IMR-90 (cell line): ENCODE results near the gene STX18. TPM values are rescaled to one million over a fixed set of nuclear protein-coding genes. Genes with fewer than 3 reads are reported as not detected.
A peak's percentile ranks its signal among the peaks of the same experiment; 100 is the strongest.

ENCODE experiments used
- ATAC-seq: fragments of 200-7000 bp; cut with Tn5 transposase; 2 replicates; pipeline ENCODE4 v1.9.1; 2020; ENCODE audit warnings: low read depth, mild to moderate bottlenecking, moderate library complexity
- BruUV-seq: library from RNA; stranded (reverse); fragments of 400-500 nt; replicated peaks from 2 replicates; lab custom pipeline; 2021; lab: Mats Ljungman, UMichigan
- CTCF ChIA-PET: fragments of 300-600 bp; formaldehyde crosslinking; extraction: SDS; loops from one replicate; lab custom pipeline; 2021; ENCODE audit warnings: antibody characterized with exemption; lab: Yijun Ruan, JAX
- POLR2A ChIA-PET: fragments of 300-600 bp; sonication (Branson Sonifier 250); formaldehyde crosslinking; loops from one replicate; lab custom pipeline; 2022; ENCODE audit warnings: antibody characterized with exemption; ENCODE audit not compliant: unreplicated experiment; lab: Charles Lee
- DNase-seq: peaks from one replicate; pipeline ENCODE4 v3.0.0; 2013
- H2AFZ ChIP-seq: replicated peaks from 2 replicates; pipeline ENCODE3; 2013; ENCODE audit warnings: low read length, mild to moderate bottlenecking; ENCODE audit not compliant: poor library complexity
- H2AK5ac ChIP-seq: 2 replicates; pipeline ENCODE4 v1.6.1; 2013; ENCODE audit warnings: low read depth, low read length, inconsistent platforms
- H2AK9ac ChIP-seq: replicated peaks from 2 replicates; pipeline ENCODE3; 2013; ENCODE audit warnings: mild to moderate bottlenecking, low read depth, low read length, moderate library complexity; ENCODE audit not compliant: poor library complexity
- H2BK120ac ChIP-seq: 2 replicates; pipeline ENCODE4 v1.6.1; 2013; ENCODE audit warnings: low read depth, low read length, inconsistent platforms
- H2BK15ac ChIP-seq: 3 replicates; pipeline ENCODE4 v1.6.1; 2013; ENCODE audit warnings: low read depth, low read length, inconsistent platforms
- H2BK20ac ChIP-seq: 2 replicates; pipeline ENCODE4 v1.6.1; 2013; ENCODE audit warnings: low read depth, mild to moderate bottlenecking, inconsistent platforms, low read length, moderate library complexity
- H2BK5ac ChIP-seq: 2 replicates; pipeline ENCODE4 v1.6.1; 2013; ENCODE audit warnings: mild to moderate bottlenecking, low read depth, low read length, inconsistent platforms; ENCODE audit not compliant: poor library complexity, severe bottlenecking
- H3K14ac ChIP-seq: replicated peaks from 2 replicates; pipeline ENCODE4 v1.6.1; 2013; ENCODE audit warnings: low read depth, low read length, inconsistent platforms
- H3K18ac ChIP-seq: 2 replicates; pipeline ENCODE4 v1.6.1; 2013; ENCODE audit warnings: low read depth, low read length, control low read depth
- H3K23ac ChIP-seq: 2 replicates; pipeline ENCODE4 v1.6.1; 2013; ENCODE audit warnings: low read depth, low read length, inconsistent platforms
- H3K27ac ChIP-seq: 2 replicates; pipeline ENCODE4 v1.5.1; 2013; ENCODE audit warnings: mild to moderate bottlenecking, control low read depth, low read length; ENCODE audit not compliant: insufficient read depth
- H3K27me3 ChIP-seq: 2 replicates; pipeline ENCODE4 v1.6.1; 2013; ENCODE audit warnings: low read length; ENCODE audit not compliant: control insufficient read depth, insufficient read depth
- H3K36me3 ChIP-seq: 2 replicates; pipeline ENCODE4 v1.6.1; 2013; ENCODE audit warnings: low read length, mixed read lengths; ENCODE audit not compliant: control insufficient read depth, insufficient read depth
- H3K4ac ChIP-seq: 2 replicates; pipeline ENCODE4 v1.6.1; 2013; ENCODE audit warnings: low read depth, low read length, inconsistent platforms
- H3K4me1 ChIP-seq: 2 replicates; pipeline ENCODE4 v1.6.1; 2013; ENCODE audit warnings: low read length, mixed read lengths; ENCODE audit not compliant: control insufficient read depth, insufficient read depth
- H3K4me2 ChIP-seq: 2 replicates; pipeline ENCODE4 v1.6.1; 2013; ENCODE audit warnings: low read depth, mild to moderate bottlenecking, control low read depth, low read length, moderate library complexity
- H3K4me3 ChIP-seq: 2 replicates; pipeline ENCODE4 v1.5.1; 2013; ENCODE audit warnings: low read depth, mild to moderate bottlenecking, control low read depth, low read length, moderate library complexity; ENCODE audit not compliant: insufficient read depth
- H3K56ac ChIP-seq: 2 replicates; pipeline ENCODE4 v1.6.1; 2013; ENCODE audit warnings: low read length, inconsistent platforms; ENCODE audit not compliant: insufficient read depth; ENCODE audit errors: extremely low read depth
- H3K79me1 ChIP-seq, 2 experiments: 2 replicates each; pipeline ENCODE4 v1.6.1; 2013; ENCODE audit warnings: low read length in 2 of 2, inconsistent platforms in 1 of 2, low read depth in 1 of 2
- H3K9ac ChIP-seq: 2 replicates; pipeline ENCODE4 v1.6.1; 2013; ENCODE audit warnings: low read depth, low read length, control low read depth
- H3K9me1 ChIP-seq: 2 replicates; pipeline ENCODE4 v1.6.1; 2013; ENCODE audit warnings: low read length, inconsistent platforms; ENCODE audit not compliant: insufficient read depth
- H3K9me3 ChIP-seq: 2 replicates; pipeline ENCODE4 v1.6.1; 2013; ENCODE audit warnings: low read length; ENCODE audit not compliant: control insufficient read depth, insufficient read depth
- H4K20me1 ChIP-seq: 2 replicates; pipeline ENCODE4 v1.6.1; 2013; ENCODE audit warnings: low read length, inconsistent platforms; ENCODE audit not compliant: insufficient read depth
- H4K5ac ChIP-seq: 2 replicates; pipeline ENCODE4 v1.6.1; 2013; ENCODE audit warnings: mild to moderate bottlenecking, low read depth, low read length, control low read depth
- H4K8ac ChIP-seq, 2 experiments: 2 replicates each; pipeline ENCODE4 v1.6.1; 2013; ENCODE audit warnings: low read depth in 2 of 2, low read length in 2 of 2, control low read depth in 1 of 2, inconsistent platforms in 1 of 2
- H4K91ac ChIP-seq: 2 replicates; pipeline ENCODE4 v1.6.1; 2013; ENCODE audit warnings: low read depth, low read length, inconsistent platforms; ENCODE audit not compliant: insufficient read depth
- BHLHE40 ChIP-seq: fragments of 150-350 bp; IDR thresholded peaks from 2 replicates; pipeline ENCODE4 v1.6.1; 2016; ENCODE audit warnings: mild to moderate bottlenecking, low read depth, low read length
- CEBPB ChIP-seq: IDR thresholded peaks from 2 replicates; pipeline ENCODE4 v1.6.1; 2012; ENCODE audit warnings: low read depth, low read length, improper control_type of control experiment
- CHD1 ChIP-seq: IDR thresholded peaks from 2 replicates; pipeline ENCODE4 v1.6.1; 2012; ENCODE audit warnings: low read depth, low read length, improper control_type of control experiment
- CTCF ChIP-seq: conservative IDR thresholded peaks from 2 replicates; pipeline ENCODE4 v1.5.1; 2012; ENCODE audit warnings: mild to moderate bottlenecking, low read depth, low read length, improper control_type of control experiment
- ELK1 ChIP-seq: fragments of 150-350 bp; IDR thresholded peaks from 2 replicates; pipeline ENCODE4 v1.6.1; 2016; ENCODE audit warnings: low read depth, mild to moderate bottlenecking, low read length, moderate library complexity, borderline replicate concordance
- FOS ChIP-seq: fragments of 150-350 bp; IDR thresholded peaks from 2 replicates; pipeline ENCODE4 v1.6.1; 2016; ENCODE audit warnings: low read depth, low read length
- MAFK ChIP-seq: IDR thresholded peaks from 2 replicates; pipeline ENCODE4 v1.6.1; 2012; ENCODE audit warnings: low read depth, low read length, improper control_type of control experiment
- MAZ ChIP-seq: IDR thresholded peaks from 2 replicates; pipeline ENCODE4 v1.6.1; 2012; ENCODE audit warnings: low read depth, mild to moderate bottlenecking, low read length, improper control_type of control experiment, moderate library complexity, borderline replicate concordance
- MXI1 ChIP-seq: IDR thresholded peaks from 2 replicates; pipeline ENCODE4 v1.6.1; 2012; ENCODE audit warnings: low read depth, mild to moderate bottlenecking, low read length, moderate library complexity, borderline replicate concordance
- NFE2L2 ChIP-seq: fragments of 150-350 bp; IDR thresholded peaks from 2 replicates; pipeline ENCODE4 v1.6.1; 2016; ENCODE audit warnings: low read depth, mild to moderate bottlenecking, low read length
- POLR2A ChIP-seq: IDR thresholded peaks from 2 replicates; pipeline ENCODE4 v1.6.1; 2012; ENCODE audit warnings: mild to moderate bottlenecking, low read depth, low read length
- RAD21 ChIP-seq: IDR thresholded peaks from 2 replicates; pipeline ENCODE4 v1.6.1; 2012; ENCODE audit warnings: low read length, improper control_type of control experiment
- RCOR1 ChIP-seq: IDR thresholded peaks from 2 replicates; pipeline ENCODE4 v1.6.1; 2012; ENCODE audit warnings: mild to moderate bottlenecking, low read length, improper control_type of control experiment; ENCODE audit not compliant: insufficient replicate concordance
- RFX5 ChIP-seq: IDR thresholded peaks from 2 replicates; pipeline ENCODE4 v1.8.0; 2012; ENCODE audit warnings: low read depth, mild to moderate bottlenecking, low read length, moderate library complexity
- SMC3 ChIP-seq: fragments of 150-350 bp; IDR thresholded peaks from 2 replicates; pipeline ENCODE4 v1.6.1; 2016; ENCODE audit warnings: low read depth, mild to moderate bottlenecking, antibody characterized with exemption, low read length, moderate library complexity
- USF2 ChIP-seq: fragments of 150-350 bp; IDR thresholded peaks from 2 replicates; pipeline ENCODE4 v1.6.1; 2017; ENCODE audit warnings: mild to moderate bottlenecking, antibody characterized with exemption, low read length, low read depth
- WGBS, 2 experiments: methylation state at CpG; one replicate each; pipeline versions ENCODE4 v1.1.5 to v1.1.7; 2013; ENCODE audit warnings: missing lambda C conversion rate in 2 of 2; ENCODE audit not compliant: insufficient read length in 1 of 2; ENCODE audit errors: extremely low coverage in 2 of 2; 5-methylcytosine and 5-hydroxymethylcytosine counted together
- dilution Hi-C: fragments of 300-500 bp; cut with HindIII; formaldehyde crosslinking; loops from one replicate; pipeline ENCODE4 v1.14.3; 2018; ENCODE audit warnings: low sequenced_read_pairs; ENCODE audit not compliant: unreplicated experiment
- in situ Hi-C: fragments of 300-500 bp; cut with MboI; formaldehyde crosslinking; loops from 3 replicates; pipeline ENCODE4 v1.14.3; 2019; ENCODE audit warnings: low sequenced_read_pairs, inconsistent platforms, mixed read lengths
- intact Hi-C: fragments of 100-400 bp; cut with micrococcal nuclease; formaldehyde crosslinking; loops from 2 replicates; pipeline ENCODE4 v1.10.0; 2022
- polyA plus RNA-seq, 3 experiments: library from polyadenylated mRNA; depleted of rRNA; stranded (reverse); fragments of >200 nt; gene quantifications; 2 replicates each; pipeline ENCODE4 v1.2.3, GENCODE V29; 2012; ENCODE audit warnings: low replicate concordance in 1 of 3
- total RNA-seq: library from RNA; depleted of rRNA; stranded (reverse); fragments of >200 nt; gene quantifications from 2 replicates; pipeline ENCODE4 v1.2.3, GENCODE V29; 2012

Gene STX18
- total and polyA plus RNA-seq, 2 of the 4 experiments (the other 2 are of a cell fraction) = 20.1 to 23.4 TPM

GRCh38 chr4:4477796-4478195 is 64.1 kb downstream of the STX18 start:
- Histone ChIP-seq H3K56ac (no peak overlapping the region), H2AK5ac (peak overlapping the region; percentile 48; the same call in 1 of the 2 replicates), H3K27ac (no peak overlapping the region), H4K8ac (no peak overlapping the region), H3K14ac (no peak overlapping the region), H3K9me1 (peaks cover 12% of the 10 kb centered on the region), H3K36me3 (no peaks in the 10 kb centered on the region), H3K4me3 (no peak overlapping the region), H2BK120ac (no peak overlapping the region), H2BK20ac (no peak overlapping the region), H4K91ac (no peak overlapping the region), H3K9me3 (no peaks in the 10 kb centered on the region), H3K4ac (no peak overlapping the region), H2BK5ac (no peak overlapping the region), H3K23ac (no peak overlapping the region), H3K79me1 (peaks cover 43 to 69% of the 10 kb centered on the region in 2 experiments), H3K4me2 (no peak overlapping the region), H4K5ac (no peak overlapping the region), H2BK15ac (no peak overlapping the region), H3K18ac (no peak overlapping the region), H3K27me3 (no peaks in the 10 kb centered on the region), H4K20me1 (peaks cover 27% of the 10 kb centered on the region), H3K9ac (no peak overlapping the region), H3K4me1 (peaks cover 19% of the 10 kb centered on the region), H2AFZ (no peak overlapping the region), H2AK9ac (no peak overlapping the region)
- intact Hi-C loops = no loop called here
- TF ChIP-seq RAD21 = no peak
- TF ChIP-seq USF2 = no peak
- no peak for TF ChIP-seq MAZ
- TF ChIP-seq BHLHE40 = no peak
- no peak for TF ChIP-seq RFX5
- no peak for TF ChIP-seq POLR2A
- no peak for TF ChIP-seq CTCF
- no peak for TF ChIP-seq CHD1
- TF ChIP-seq RCOR1 = no peak
- no peak for TF ChIP-seq MAFK
- no peak for TF ChIP-seq NFE2L2
- no peak for TF ChIP-seq MXI1
- TF ChIP-seq CEBPB = no peak
- TF ChIP-seq FOS = no peak
- TF ChIP-seq ELK1 = no peak
- no peak for TF ChIP-seq SMC3
- WGBS, 2 experiments = no CpG with 5 or more reads among the region's 10 CpGs
- in situ Hi-C loops = no loop called here
- dilution Hi-C loops = no loop called here
- ChIA-PET CTCF (no interaction called here), POLR2A (no interaction called here)
- BruUV-seq = no TSS peak
- ATAC-seq (no peak), DNase-seq (peak; percentile 35)
